ENCODE data around the gene FLT4.

DNA sequence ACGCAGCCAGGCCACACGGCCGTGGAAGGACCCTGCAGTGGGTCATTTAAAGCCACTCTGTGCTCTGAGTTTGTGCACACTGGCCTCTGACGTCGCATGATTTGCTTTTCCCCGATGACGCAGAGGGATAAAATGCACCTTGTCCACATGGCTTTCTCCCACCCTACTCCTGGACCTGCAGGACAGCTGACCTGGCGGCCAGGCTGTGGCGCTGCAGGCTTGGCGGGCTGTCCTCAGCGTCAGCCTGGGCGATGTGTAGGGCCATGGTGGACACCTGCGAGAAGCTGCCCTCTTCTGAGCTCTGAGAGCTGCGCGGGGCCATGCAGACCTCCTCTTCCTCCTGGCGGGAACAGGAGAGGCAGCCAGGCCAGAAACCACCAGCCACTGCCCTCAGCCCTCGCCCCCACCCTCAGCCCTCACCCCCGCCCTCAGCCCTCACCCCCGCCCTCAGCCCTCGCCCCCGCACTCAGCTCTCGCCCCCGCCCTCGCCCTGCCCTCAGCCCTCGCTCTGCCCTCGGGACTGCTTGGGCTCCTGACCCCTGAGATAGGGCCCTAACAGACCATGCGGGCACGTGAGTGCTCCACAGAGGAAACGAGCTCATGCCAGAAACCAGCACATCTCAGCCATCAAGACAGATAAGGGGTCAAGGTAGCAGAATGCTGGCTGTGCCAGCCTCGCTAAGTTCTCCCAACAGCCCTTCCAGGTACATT lies 38.1 kb downstream of the FLT4 start:
- TF ChIP-seq, protein P1, sequence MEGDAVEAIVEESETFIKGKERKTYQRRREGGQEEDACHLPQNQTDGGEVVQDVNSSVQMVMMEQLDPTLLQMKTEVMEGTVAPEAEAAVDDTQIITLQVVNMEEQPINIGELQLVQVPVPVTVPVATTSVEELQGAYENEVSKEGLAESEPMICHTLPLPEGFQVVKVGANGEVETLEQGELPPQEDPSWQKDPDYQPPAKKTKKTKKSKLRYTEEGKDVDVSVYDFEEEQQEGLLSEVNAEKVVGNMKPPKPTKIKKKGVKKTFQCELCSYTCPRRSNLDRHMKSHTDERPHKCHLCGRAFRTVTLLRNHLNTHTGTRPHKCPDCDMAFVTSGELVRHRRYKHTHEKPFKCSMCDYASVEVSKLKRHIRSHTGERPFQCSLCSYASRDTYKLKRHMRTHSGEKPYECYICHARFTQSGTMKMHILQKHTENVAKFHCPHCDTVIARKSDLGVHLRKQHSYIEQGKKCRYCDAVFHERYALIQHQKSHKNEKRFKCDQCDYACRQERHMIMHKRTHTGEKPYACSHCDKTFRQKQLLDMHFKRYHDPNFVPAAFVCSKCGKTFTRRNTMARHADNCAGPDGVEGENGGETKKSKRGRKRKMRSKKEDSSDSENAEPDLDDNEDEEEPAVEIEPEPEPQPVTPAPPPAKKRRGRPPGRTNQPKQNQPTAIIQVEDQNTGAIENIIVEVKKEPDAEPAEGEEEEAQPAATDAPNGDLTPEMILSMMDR (IDR thresholded peaks at IDR 0.05) = no peak
- no peak for TF ChIP-seq EZH2 (IDR thresholded peaks at IDR 0.05; ENCODE audit: borderline replicate concordance, insufficient read depth, low read depth, low read length, poor library complexity, severe bottlenecking)
